Lung (tissue), 12 donors: ENCODE data around the gene MAMDC2. TPM values are rescaled to one million over a fixed set of nuclear protein-coding genes. Genes with fewer than 3 reads are reported as not detected.

ENCODE experiments used
- ATAC-seq: fragments of 200-7000 bp; cut with Tn5 transposase; one replicate; pipeline ENCODE4 v1.9.1; 2020; ENCODE audit warnings: moderate number of reproducible peaks; ENCODE audit not compliant: insufficient read depth, low FRiP score
- DNase-seq, 3 donors: peaks; one replicate each; pipeline ENCODE4 v3.0.0-alpha.2; 2013 to 2017
- H3K27ac ChIP-seq, 2 donors: one replicate each; pipeline ENCODE4 v1.5.1; 2013; ENCODE audit warnings: mild to moderate bottlenecking in 2 of 2, moderate library complexity in 2 of 2, control low read depth in 1 of 2, inconsistent platforms in 1 of 2, low read depth in 1 of 2, low read length in 1 of 2
- H3K27me3 ChIP-seq, 3 donors: one replicate each; pipeline ENCODE4 v1.5.1; 2013; ENCODE audit warnings: low read length in 2 of 3; ENCODE audit not compliant: control insufficient read depth in 3 of 3, insufficient read depth in 3 of 3
- H3K36me3 ChIP-seq, 4 donors: one replicate each; pipeline ENCODE4 v1.5.1; 2013; ENCODE audit warnings: low read length in 4 of 4, mild to moderate bottlenecking in 1 of 4, moderate library complexity in 1 of 4; ENCODE audit not compliant: control insufficient read depth in 4 of 4, insufficient read depth in 4 of 4
- H3K4me1 ChIP-seq, 5 donors: one replicate each; pipeline ENCODE4 v1.5.1; 2013; ENCODE audit warnings: low read length in 5 of 5, mild to moderate bottlenecking in 2 of 5, moderate library complexity in 1 of 5; ENCODE audit not compliant: control insufficient read depth in 5 of 5, insufficient read depth in 5 of 5
- H3K4me3 ChIP-seq: one replicate; pipeline ENCODE4 v1.5.1; 2013; ENCODE audit warnings: mild to moderate bottlenecking, control low read depth, moderate library complexity
- H3K9ac ChIP-seq, 2 donors: one replicate each; pipeline ENCODE4 v1.5.1; 2013; ENCODE audit warnings: low read length in 2 of 2, control low read depth in 1 of 2; ENCODE audit not compliant: insufficient read depth in 1 of 2
- H3K9me3 ChIP-seq, 4 donors: one replicate each; pipeline ENCODE4 v1.5.1; 2013; ENCODE audit warnings: low read length in 3 of 4, mild to moderate bottlenecking in 1 of 4, moderate library complexity in 1 of 4; ENCODE audit not compliant: control insufficient read depth in 4 of 4, insufficient read depth in 3 of 4
- WGBS, 2 donors: extraction: QIAGEN DNeasy Blood & Tissue Kit; methylation state at CpG; one replicate each; pipeline ENCODE4 v1.1.7; 2013; 5-methylcytosine and 5-hydroxymethylcytosine counted together
- polyA plus RNA-seq, 2 donors: library from polyadenylated mRNA; stranded (reverse); fragments of 200-250 nt; gene quantifications; one replicate each; pipeline ENCODE4 v1.2.1, GENCODE V29; 2013
- total RNA-seq, 2 donors: library from RNA; depleted of rRNA in 1 of 2; stranded (reverse); fragments of >200 nt in 1 of 2; gene quantifications; one replicate each; pipeline ENCODE4 v1.2.1, GENCODE V29; 2014 to 2021
- TF ChIP-seq, protein P1 (sequence below): IDR thresholded peaks from 2 replicates; pipeline ENCODE4 v1.5.1; 2012; ENCODE audit warnings: mild to moderate bottlenecking; ENCODE audit errors: control extremely low read depth, extremely low read depth
- donor health status: control.
- donor health status: control.
- donor health status: Bipolar disorder and iron deficiency.
- donor health status: healthy.
- donor health status: DM: yes; HTN: yes; CAD: no.

MAMDC2 gene
- total and polyA plus RNA-seq, 4 donors = 6.5 to 28.6 (median 10.0) TPM

DNA sequence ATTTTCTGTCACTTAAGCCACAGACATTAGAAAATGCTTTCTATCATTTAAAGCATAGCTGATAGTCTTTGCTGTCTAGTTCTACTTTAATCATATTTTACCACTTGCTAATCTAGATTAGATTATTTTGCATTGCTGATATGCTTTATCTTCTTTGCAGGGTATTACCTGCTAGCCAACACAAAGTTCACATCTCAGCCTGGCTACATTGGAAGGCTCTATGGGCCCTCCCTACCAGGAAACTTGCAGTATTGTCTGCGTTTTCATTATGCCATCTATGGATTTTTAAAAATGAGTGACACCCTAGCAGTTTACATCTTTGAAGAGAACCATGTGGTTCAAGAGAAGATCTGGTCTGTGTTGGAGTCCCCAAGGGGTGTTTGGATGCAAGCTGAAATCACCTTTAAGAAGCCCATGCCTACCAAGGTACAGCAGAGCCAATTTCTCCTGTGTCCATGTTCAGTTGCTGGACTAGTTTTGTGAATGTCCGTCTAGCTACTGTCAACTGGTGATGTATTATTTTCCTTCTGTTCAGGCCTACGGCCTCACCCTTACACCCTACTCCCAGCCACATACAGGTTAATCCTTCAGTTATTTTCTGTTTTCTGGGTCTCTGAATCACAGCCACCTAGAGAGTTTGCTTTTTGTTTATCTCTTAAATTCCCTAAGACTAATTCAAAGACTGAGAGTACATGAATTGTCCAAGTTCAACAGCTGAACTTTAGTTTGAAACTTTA is 99.9 kb downstream of the MAMDC2 start:
- no peaks in the 10 kb centered on the region for H3K27me3 ChIP-seq
- no peak overlapping the region for H3K4me3 ChIP-seq
- DNase-seq (no peak), ATAC-seq (no peak)
- H3K27ac ChIP-seq = no peak overlapping the region
- H3K4me1 ChIP-seq = no peaks in the 10 kb centered on the region
- TF ChIP-seq, protein P1, sequence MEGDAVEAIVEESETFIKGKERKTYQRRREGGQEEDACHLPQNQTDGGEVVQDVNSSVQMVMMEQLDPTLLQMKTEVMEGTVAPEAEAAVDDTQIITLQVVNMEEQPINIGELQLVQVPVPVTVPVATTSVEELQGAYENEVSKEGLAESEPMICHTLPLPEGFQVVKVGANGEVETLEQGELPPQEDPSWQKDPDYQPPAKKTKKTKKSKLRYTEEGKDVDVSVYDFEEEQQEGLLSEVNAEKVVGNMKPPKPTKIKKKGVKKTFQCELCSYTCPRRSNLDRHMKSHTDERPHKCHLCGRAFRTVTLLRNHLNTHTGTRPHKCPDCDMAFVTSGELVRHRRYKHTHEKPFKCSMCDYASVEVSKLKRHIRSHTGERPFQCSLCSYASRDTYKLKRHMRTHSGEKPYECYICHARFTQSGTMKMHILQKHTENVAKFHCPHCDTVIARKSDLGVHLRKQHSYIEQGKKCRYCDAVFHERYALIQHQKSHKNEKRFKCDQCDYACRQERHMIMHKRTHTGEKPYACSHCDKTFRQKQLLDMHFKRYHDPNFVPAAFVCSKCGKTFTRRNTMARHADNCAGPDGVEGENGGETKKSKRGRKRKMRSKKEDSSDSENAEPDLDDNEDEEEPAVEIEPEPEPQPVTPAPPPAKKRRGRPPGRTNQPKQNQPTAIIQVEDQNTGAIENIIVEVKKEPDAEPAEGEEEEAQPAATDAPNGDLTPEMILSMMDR = no peak
- H3K36me3 ChIP-seq = peaks cover 0 to 1% (median 0%) of the 10 kb centered on the region in 4 donors
- peaks cover 0 to 3% (median 0%) of the 10 kb centered on the region in 4 donors for H3K9me3 ChIP-seq
- no peak overlapping the region for H3K9ac ChIP-seq
- WGBS, 2 donors = 80 to 82% methylated on average over 3 of the region's 3 CpGs

DNA sequence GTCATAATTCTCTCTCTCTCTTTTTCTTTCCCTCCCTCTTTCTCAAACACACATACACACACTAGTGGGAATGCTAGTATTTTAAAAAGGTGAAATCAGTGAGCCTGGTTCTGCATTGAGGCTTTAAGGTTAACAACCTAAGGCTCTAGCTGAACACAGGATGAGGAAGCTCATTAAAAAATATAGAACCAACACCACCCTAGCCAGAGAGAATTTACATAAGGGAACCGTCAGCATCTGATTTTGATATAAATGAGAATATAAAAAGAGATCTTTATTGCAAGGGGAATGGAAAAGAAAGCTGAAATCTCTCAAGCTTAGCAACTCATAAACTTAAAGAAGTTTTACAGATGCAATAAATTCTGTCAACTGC is 100.5 kb downstream of the MAMDC2 start:
- WGBS, 2 donors = 86 to 95% methylated on average over 1 of the region's 1 CpG
- H3K27ac ChIP-seq = no peak overlapping the region
- no peaks in the 10 kb centered on the region for H3K27me3 ChIP-seq
- peaks cover 0 to 1% (median 0%) of the 10 kb centered on the region in 4 donors for H3K36me3 ChIP-seq
- no peak overlapping the region for H3K9ac ChIP-seq
- DNase-seq (no peak), ATAC-seq (no peak)
- no peak overlapping the region for H3K4me3 ChIP-seq
- peaks cover 0 to 3% (median 0%) of the 10 kb centered on the region in 4 donors for H3K9me3 ChIP-seq
- TF ChIP-seq, protein P1 = no peak
- no peaks in the 10 kb centered on the region for H3K4me1 ChIP-seq

GRCh38 chr9:70145981-70146380 is 102.3 kb downstream of the MAMDC2 start:
- H3K27me3 ChIP-seq = no peaks in the 10 kb centered on the region
- H3K4me1 ChIP-seq = no peaks in the 10 kb centered on the region
- no peak overlapping the region for H3K9ac ChIP-seq
- H3K9me3 ChIP-seq = peaks cover 0 to 3% (median 0%) of the 10 kb centered on the region in 4 donors
- TF ChIP-seq, protein P1 = no peak
- no peak overlapping the region for H3K4me3 ChIP-seq
- no peak overlapping the region for H3K27ac ChIP-seq
- 83 to 87% methylated on average over 4 of the region's 4 CpGs for WGBS, 2 donors
- ATAC-seq = no peak
- no peak for DNase-seq
- no peaks in the 10 kb centered on the region for H3K36me3 ChIP-seq

DNA sequence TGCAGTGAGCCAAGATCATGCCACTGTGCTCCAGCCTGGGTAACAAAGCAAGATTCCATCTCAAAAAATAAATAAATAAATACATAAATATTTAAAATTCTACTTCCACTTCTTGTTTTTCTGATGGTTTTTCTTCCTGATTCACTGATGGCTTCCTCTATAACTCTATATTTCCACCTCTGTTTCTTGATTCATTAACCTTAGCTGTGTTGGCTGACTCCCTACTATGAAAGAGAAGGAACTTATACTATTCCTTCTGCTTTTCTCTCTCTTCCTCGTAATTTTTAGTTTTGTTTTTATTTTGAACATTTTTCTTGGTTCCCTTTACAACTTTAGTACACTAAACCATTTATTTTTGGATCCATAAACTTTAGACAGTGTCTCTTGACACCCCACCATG is 103.5 kb downstream of the MAMDC2 start:
- TF ChIP-seq, protein P1 = no peak
- Histone ChIP-seq H3K27me3 (no peaks in the 10 kb centered on the region), H3K9ac (no peak overlapping the region), H3K9me3 (no peaks in the 10 kb centered on the region), H3K27ac (no peak overlapping the region), H3K36me3 (no peaks in the 10 kb centered on the region), H3K4me1 (no peaks in the 10 kb centered on the region), H3K4me3 (no peak overlapping the region)
- no peak for DNase-seq
- no peak for ATAC-seq
- WGBS, 2 donors = 53 to 69% methylated on average over 1 of the region's 1 CpG
